Measurements from ENCODE around the gene SPINT2.
A peak's percentile ranks its signal among the peaks of the same experiment; 100 is the strongest.

The SPINT2 gene

GRCh38 chr19:38310986-38311385 lies 46.6 kb downstream of the SPINT2 start:
- Mint-ChIP-seq H3K27ac (ENCODE audit: low read depth) (no peak overlapping the region), H3K4me1 (peaks cover 16% of the 10 kb centered on the region), H3K9me3 (no peaks in the 10 kb centered on the region), H3K36me3 (ENCODE audit: insufficient read depth) (peaks cover 10% of the 10 kb centered on the region), H3K27me3 (no peaks in the 10 kb centered on the region), H3K4me3 (no peak overlapping the region)
- DNase-seq (ENCODE audit: low spot score in 2 of 2) (no peak), ATAC-seq (replicated peaks; ENCODE audit: extremely low read depth, poor library complexity, severe bottlenecking) (no peak)

GRCh38 chr19:38315657-38316476 lies 51.5 kb downstream of the SPINT2 start, which contains the start of gene YIF1B:
Gene YIF1B (minus strand): TSS chr19:38315947. CDS start chr19:38315917, 30 bp downstream.
- ATAC-seq (replicated peaks; ENCODE audit: extremely low read depth, poor library complexity, severe bottlenecking) (peak; percentile 88), DNase-seq (ENCODE audit: low spot score in 2 of 2) (peak; percentile 89 to 95)
- H3K4me3 Mint-ChIP-seq, result peak within 1 kb of the TSS; percentile 79
- peaks cover 11% of the 10 kb centered on the region for H3K36me3 Mint-ChIP-seq (ENCODE audit: insufficient read depth)
- H3K27ac Mint-ChIP-seq (ENCODE audit: low read depth), result peak within 1 kb of the TSS; percentile 91
- peaks cover 45% of the 10 kb centered on the region for H3K4me1 Mint-ChIP-seq
- H3K27me3 Mint-ChIP-seq, result no peaks in the 10 kb centered on the region
- no peaks in the 10 kb centered on the region for H3K9me3 Mint-ChIP-seq

- DNase-seq (ENCODE audit: low spot score in 2 of 2) (no peak), ATAC-seq (replicated peaks; ENCODE audit: extremely low read depth, poor library complexity, severe bottlenecking) (peak; percentile 31)
- peak overlapping the region; percentile 91 for H3K27ac Mint-ChIP-seq (ENCODE audit: low read depth)
- peaks cover 15% of the 10 kb centered on the region for H3K36me3 Mint-ChIP-seq (ENCODE audit: insufficient read depth)
- H3K27me3 Mint-ChIP-seq, result no peaks in the 10 kb centered on the region
- H3K9me3 Mint-ChIP-seq, result no peaks in the 10 kb centered on the region
- H3K4me3 Mint-ChIP-seq, result peak overlapping the region; percentile 79
- H3K4me1 Mint-ChIP-seq, result peaks cover 52% of the 10 kb centered on the region
These were observed 52.2 kb downstream of the SPINT2 start for GRCh38 chr19:38316477-38317067.

- peaks cover 58% of the 10 kb centered on the region for H3K4me1 Mint-ChIP-seq
- ATAC-seq (replicated peaks; ENCODE audit: extremely low read depth, poor library complexity, severe bottlenecking), result no peak
- DNase-seq (ENCODE audit: low spot score in 2 of 2), result no peak
- no peaks in the 10 kb centered on the region for H3K27me3 Mint-ChIP-seq
- H3K36me3 Mint-ChIP-seq (ENCODE audit: insufficient read depth), result peaks cover 15% of the 10 kb centered on the region
- H3K9me3 Mint-ChIP-seq, result no peaks in the 10 kb centered on the region
- peak overlapping the region; percentile 91 for H3K27ac Mint-ChIP-seq (ENCODE audit: low read depth)
- peak overlapping the region; percentile 79 for H3K4me3 Mint-ChIP-seq
These were observed 52.8 kb downstream of the SPINT2 start for GRCh38 chr19:38317104-38317612.

GRCh38 chr19:38318660-38319059 lies 54.3 kb downstream of the SPINT2 start:
- ATAC-seq (replicated peaks; ENCODE audit: extremely low read depth, poor library complexity, severe bottlenecking) (no peak), DNase-seq (ENCODE audit: low spot score in 2 of 2) (no peak)
- H3K4me1 Mint-ChIP-seq, result peaks cover 57% of the 10 kb centered on the region
- peak overlapping the region; percentile 41 for H3K4me3 Mint-ChIP-seq
- H3K27ac Mint-ChIP-seq (ENCODE audit: low read depth), result peak overlapping the region; percentile 73
- H3K27me3 Mint-ChIP-seq, result no peaks in the 10 kb centered on the region
- no peaks in the 10 kb centered on the region for H3K9me3 Mint-ChIP-seq
- peaks cover 13% of the 10 kb centered on the region for H3K36me3 Mint-ChIP-seq (ENCODE audit: insufficient read depth)

- ATAC-seq (replicated peaks; ENCODE audit: extremely low read depth, poor library complexity, severe bottlenecking), result no peak
- no peaks in the 10 kb centered on the region for H3K27me3 Mint-ChIP-seq
- peak within 1 kb of the TSS; percentile 75 for H3K27ac Mint-ChIP-seq (ENCODE audit: low read depth)
- no peaks in the 10 kb centered on the region for H3K9me3 Mint-ChIP-seq
- H3K4me3 Mint-ChIP-seq, result peak within 1 kb of the TSS; percentile 83
- H3K36me3 Mint-ChIP-seq (ENCODE audit: insufficient read depth), result peaks cover 11% of the 10 kb centered on the region
- H3K4me1 Mint-ChIP-seq, result peaks cover 54% of the 10 kb centered on the region
- no peak for DNase-seq (ENCODE audit: low spot score in 2 of 2)
These were observed 55.3 kb downstream of the SPINT2 start, which contains the start of gene KCNK6 for GRCh38 chr19:38319421-38320258. Gene KCNK6 (plus strand): TSS chr19:38319845. CDS start chr19:38319951, 106 bp downstream.

- Mint-ChIP-seq H3K27me3 (no peaks in the 10 kb centered on the region), H3K4me3 (peak overlapping the region; percentile 83), H3K27ac (ENCODE audit: low read depth) (peak overlapping the region; percentile 75), H3K36me3 (ENCODE audit: insufficient read depth) (peaks cover 12% of the 10 kb centered on the region), H3K4me1 (peaks cover 48% of the 10 kb centered on the region), H3K9me3 (no peaks in the 10 kb centered on the region)
- ATAC-seq (replicated peaks; ENCODE audit: extremely low read depth, poor library complexity, severe bottlenecking) (no peak), DNase-seq (ENCODE audit: low spot score in 2 of 2) (no peak)
These were observed 56.6 kb downstream of the SPINT2 start for GRCh38 chr19:38320969-38321339.

GRCh38 chr19:38321646-38322196 lies 57.3 kb downstream of the SPINT2 start:
- Mint-ChIP-seq H3K36me3 (ENCODE audit: insufficient read depth) (peaks cover 9% of the 10 kb centered on the region), H3K9me3 (no peaks in the 10 kb centered on the region), H3K4me1 (peaks cover 42% of the 10 kb centered on the region), H3K27ac (ENCODE audit: low read depth) (no peak overlapping the region), H3K27me3 (no peaks in the 10 kb centered on the region), H3K4me3 (peak overlapping the region; percentile 83)
- no peak for ATAC-seq (replicated peaks; ENCODE audit: extremely low read depth, poor library complexity, severe bottlenecking)
- no peak for DNase-seq (ENCODE audit: low spot score in 2 of 2)

GRCh38 chr19:38323291-38323690 lies 58.9 kb downstream of the SPINT2 start:
- no peaks in the 10 kb centered on the region for H3K27me3 Mint-ChIP-seq
- no peak for ATAC-seq (replicated peaks; ENCODE audit: extremely low read depth, poor library complexity, severe bottlenecking)
- no peaks in the 10 kb centered on the region for H3K9me3 Mint-ChIP-seq
- H3K4me1 Mint-ChIP-seq, result peaks cover 32% of the 10 kb centered on the region
- H3K36me3 Mint-ChIP-seq (ENCODE audit: insufficient read depth), result peaks cover 9% of the 10 kb centered on the region
- DNase-seq (ENCODE audit: low spot score in 2 of 2), result no peak
- H3K4me3 Mint-ChIP-seq, result no peak overlapping the region
- no peak overlapping the region for H3K27ac Mint-ChIP-seq (ENCODE audit: low read depth)

GRCh38 chr19:38324431-38324830 lies 60.1 kb downstream of the SPINT2 start:
- Mint-ChIP-seq H3K4me1 (peaks cover 26% of the 10 kb centered on the region), H3K27ac (ENCODE audit: low read depth) (no peak overlapping the region), H3K36me3 (ENCODE audit: insufficient read depth) (peaks cover 9% of the 10 kb centered on the region), H3K4me3 (no peak overlapping the region), H3K27me3 (no peaks in the 10 kb centered on the region), H3K9me3 (no peaks in the 10 kb centered on the region)
- ATAC-seq (replicated peaks; ENCODE audit: extremely low read depth, poor library complexity, severe bottlenecking) (no peak), DNase-seq (ENCODE audit: low spot score in 2 of 2) (no peak)

- H3K36me3 Mint-ChIP-seq (ENCODE audit: insufficient read depth), result peaks cover 2% of the 10 kb centered on the region
- H3K27ac Mint-ChIP-seq (ENCODE audit: low read depth), result no peak overlapping the region
- ATAC-seq (replicated peaks; ENCODE audit: extremely low read depth, poor library complexity, severe bottlenecking) (no peak), DNase-seq (ENCODE audit: low spot score in 2 of 2) (no peak)
- peaks cover 8% of the 10 kb centered on the region for H3K4me1 Mint-ChIP-seq
- no peak overlapping the region for H3K4me3 Mint-ChIP-seq
- H3K9me3 Mint-ChIP-seq, result no peaks in the 10 kb centered on the region
- H3K27me3 Mint-ChIP-seq, result no peaks in the 10 kb centered on the region
These were observed 62.2 kb downstream of the SPINT2 start for GRCh38 chr19:38326591-38326990.

- no peaks in the 10 kb centered on the region for H3K27me3 Mint-ChIP-seq
- peaks cover 2% of the 10 kb centered on the region for H3K36me3 Mint-ChIP-seq (ENCODE audit: insufficient read depth)
- no peak overlapping the region for H3K27ac Mint-ChIP-seq (ENCODE audit: low read depth)
- DNase-seq (ENCODE audit: low spot score in 2 of 2) (no peak), ATAC-seq (replicated peaks; ENCODE audit: extremely low read depth, poor library complexity, severe bottlenecking) (no peak)
- H3K4me1 Mint-ChIP-seq, result no peaks in the 10 kb centered on the region
- no peak overlapping the region for H3K4me3 Mint-ChIP-seq
- H3K9me3 Mint-ChIP-seq, result no peaks in the 10 kb centered on the region
These were observed 65.3 kb downstream of the SPINT2 start for GRCh38 chr19:38329651-38330050.
